ENCODE measurements around the gene VSIR. TPM values are rescaled to one million over a fixed set of nuclear protein-coding genes. Genes with fewer than 3 reads are reported as not detected.

The VSIR gene
- total RNA-seq, 1 donor from 2014 or later, result not detected

DNA sequence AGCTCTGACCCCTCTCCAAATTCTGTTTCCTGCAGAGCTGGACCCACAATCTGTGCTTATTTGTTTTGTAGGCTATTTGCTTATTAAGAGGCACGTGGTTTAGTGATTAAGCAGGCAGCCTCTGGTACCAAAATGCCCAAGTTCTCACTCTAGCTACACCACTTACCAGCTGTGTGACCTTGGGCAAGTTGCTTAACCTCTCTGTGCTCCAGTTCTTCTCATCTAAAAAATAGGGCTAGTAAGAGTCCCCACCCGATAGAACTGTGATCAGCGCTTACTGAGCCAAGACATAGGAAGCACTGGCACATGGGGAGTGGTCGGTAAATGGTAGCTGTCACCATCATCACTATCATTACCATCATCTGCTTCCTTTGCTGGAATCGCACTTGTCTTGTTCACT lies 74.6 kb downstream of the VSIR start:
- peaks cover 12% of the 10 kb centered on the region for H3K4me1 Mint-ChIP-seq
- H3K27me3 Mint-ChIP-seq (ENCODE audit: insufficient read depth, low read depth), result peaks cover 8% of the 10 kb centered on the region
- H3K4me2 ChIP-seq, result no peak overlapping the region
- H3F3A ChIP-seq (ENCODE audit: low read depth), result no peaks in the 10 kb centered on the region
- H3K27ac ChIP-seq, result no peak overlapping the region
- H4K20me1 ChIP-seq (ENCODE audit: low read depth), result no peaks in the 10 kb centered on the region
- no peaks in the 10 kb centered on the region for H3K9me3 ChIP-seq (ENCODE audit: low read depth)
- H3K9ac ChIP-seq, result no peak overlapping the region
- H3K27me3 ChIP-seq, result no peaks in the 10 kb centered on the region
- no peaks in the 10 kb centered on the region for H3K79me2 ChIP-seq (ENCODE audit: low read depth)
- H3K36me3 ChIP-seq, result no peaks in the 10 kb centered on the region
- DNase-seq (ENCODE audit: low spot score), result no peak
- no peaks in the 10 kb centered on the region for H3K9me3 Mint-ChIP-seq
- peaks cover 13% of the 10 kb centered on the region for H3K4me1 ChIP-seq
- H3K27ac Mint-ChIP-seq, result no peak overlapping the region
- no peaks in the 10 kb centered on the region for H3K36me3 Mint-ChIP-seq
- no peak overlapping the region for H2AFZ ChIP-seq (replicated peaks)
- no peak overlapping the region for H3K4me3 ChIP-seq
- no peak for TF ChIP-seq EZH2 (IDR thresholded peaks at IDR 0.05)
- no peak for TF ChIP-seq EZH2phosphoT487 (IDR thresholded peaks at IDR 0.05)
- TF ChIP-seq, protein P1, sequence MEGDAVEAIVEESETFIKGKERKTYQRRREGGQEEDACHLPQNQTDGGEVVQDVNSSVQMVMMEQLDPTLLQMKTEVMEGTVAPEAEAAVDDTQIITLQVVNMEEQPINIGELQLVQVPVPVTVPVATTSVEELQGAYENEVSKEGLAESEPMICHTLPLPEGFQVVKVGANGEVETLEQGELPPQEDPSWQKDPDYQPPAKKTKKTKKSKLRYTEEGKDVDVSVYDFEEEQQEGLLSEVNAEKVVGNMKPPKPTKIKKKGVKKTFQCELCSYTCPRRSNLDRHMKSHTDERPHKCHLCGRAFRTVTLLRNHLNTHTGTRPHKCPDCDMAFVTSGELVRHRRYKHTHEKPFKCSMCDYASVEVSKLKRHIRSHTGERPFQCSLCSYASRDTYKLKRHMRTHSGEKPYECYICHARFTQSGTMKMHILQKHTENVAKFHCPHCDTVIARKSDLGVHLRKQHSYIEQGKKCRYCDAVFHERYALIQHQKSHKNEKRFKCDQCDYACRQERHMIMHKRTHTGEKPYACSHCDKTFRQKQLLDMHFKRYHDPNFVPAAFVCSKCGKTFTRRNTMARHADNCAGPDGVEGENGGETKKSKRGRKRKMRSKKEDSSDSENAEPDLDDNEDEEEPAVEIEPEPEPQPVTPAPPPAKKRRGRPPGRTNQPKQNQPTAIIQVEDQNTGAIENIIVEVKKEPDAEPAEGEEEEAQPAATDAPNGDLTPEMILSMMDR (IDR thresholded peaks at IDR 0.05), result no peak
- no peak overlapping the region for H3K4me3 Mint-ChIP-seq

DNA sequence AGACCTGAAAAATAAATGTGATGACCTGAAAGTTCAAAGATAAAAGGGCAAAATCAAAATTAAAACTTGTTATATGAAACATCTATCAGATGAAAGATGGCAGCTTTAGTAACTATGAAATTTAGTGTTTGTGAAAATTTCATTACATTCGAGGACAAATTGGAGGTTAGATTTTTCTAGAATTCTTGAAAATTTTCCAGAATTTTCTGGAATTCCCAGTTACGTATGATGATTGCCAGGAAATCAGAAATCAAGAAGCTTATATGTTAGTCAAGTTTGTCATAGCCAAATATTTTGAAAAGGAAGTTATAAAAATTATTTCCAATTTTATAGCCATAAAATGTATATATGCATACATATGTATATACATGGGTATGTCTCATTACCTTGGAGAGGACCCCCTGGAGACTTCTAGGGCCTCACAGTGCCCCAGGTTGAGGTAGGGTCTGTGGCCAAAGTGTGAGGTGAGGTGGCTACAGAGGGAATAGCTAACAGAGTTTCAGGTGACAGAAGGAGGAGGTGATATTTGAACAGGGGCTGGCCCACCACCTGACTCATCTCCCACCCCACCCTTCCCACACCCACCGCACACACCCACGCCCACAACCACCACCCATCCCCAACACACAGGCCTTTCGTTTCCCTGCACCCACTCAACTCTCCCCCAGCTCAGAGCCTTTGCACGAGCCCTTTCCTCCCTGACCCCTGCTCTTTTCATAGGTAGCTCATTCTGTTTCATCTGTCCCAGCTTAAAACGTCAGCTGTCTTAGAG lies 75.2 kb downstream of the VSIR start:
- no peaks in the 10 kb centered on the region for H3K9me3 ChIP-seq (ENCODE audit: low read depth)
- no peak overlapping the region for H2AFZ ChIP-seq (replicated peaks)
- H3K4me1 Mint-ChIP-seq, result peaks cover 15% of the 10 kb centered on the region
- no peak overlapping the region for H3K4me3 ChIP-seq
- no peaks in the 10 kb centered on the region for H3K36me3 ChIP-seq
- TF ChIP-seq EZH2 (IDR thresholded peaks at IDR 0.05) (no peak), EZH2phosphoT487 (IDR thresholded peaks at IDR 0.05) (no peak)
- TF ChIP-seq, protein P1 (IDR thresholded peaks at IDR 0.05), result no peak
- no peaks in the 10 kb centered on the region for H3K79me2 ChIP-seq (ENCODE audit: low read depth)
- H3F3A ChIP-seq (ENCODE audit: low read depth), result no peaks in the 10 kb centered on the region
- no peak overlapping the region for H3K4me3 Mint-ChIP-seq
- no peak overlapping the region for H3K27ac Mint-ChIP-seq
- no peaks in the 10 kb centered on the region for H3K27me3 ChIP-seq
- H3K9me3 Mint-ChIP-seq, result no peaks in the 10 kb centered on the region
- peaks cover 13% of the 10 kb centered on the region for H3K4me1 ChIP-seq
- H3K36me3 Mint-ChIP-seq, result no peaks in the 10 kb centered on the region
- no peaks in the 10 kb centered on the region for H4K20me1 ChIP-seq (ENCODE audit: low read depth)
- peaks cover 8% of the 10 kb centered on the region for H3K27me3 Mint-ChIP-seq (ENCODE audit: insufficient read depth, low read depth)
- no peak overlapping the region for H3K4me2 ChIP-seq
- H3K9ac ChIP-seq, result no peak overlapping the region
- no peak for DNase-seq (ENCODE audit: low spot score)
- H3K27ac ChIP-seq, result no peak overlapping the region

Small RNA genes lying within 50 kb of the gene (microRNA-seq; reads per million reads assigned to microRNA genes)
- gene MIR7152, result not detected

Small RNA genes lying within 50 kb of the gene (small RNA-seq; reads per million reads assigned to genes)
- gene MIR7152, result not detected

Other genes starting within 250 kb of the VSIR start
- gene C10orf105, start 53.7 kb downstream of the VSIR start, total RNA-seq (ENCODE audit: low replicate concordance), result 0.39 and 1.5 TPM in 2 replicates
- 358 and 493 TPM in 2 replicates for gene PSAP, start 77.7 kb upstream of the VSIR start, total RNA-seq (ENCODE audit: low replicate concordance)
- gene CHST3, start 190.9 kb upstream of the VSIR start, total RNA-seq (ENCODE audit: low replicate concordance), result 9.1 and 11.9 TPM in 2 replicates

Measured in neural progenitor cell (in vitro differentiated cells).